Cardiac muscle cell (in vitro differentiated cells and primary cell): ENCODE measurements around the gene CYP2S1. TPM values are rescaled to one million over a fixed set of nuclear protein-coding genes. Genes with fewer than 3 reads are reported as not detected.
A peak's percentile ranks its signal among the peaks of the same experiment; 100 is the strongest.
"Not testable (repeated sequence)": the region's sequence is repeated elsewhere in the genome, so short reads cannot be mapped to it uniquely, and the experiment has no call there.

Experiments
- DNase-seq, 2 donors: peaks; one replicate each; pipeline versions ENCODE4 v3.0.0 to v3.0.0-alpha.2; 2010 to 2017; ENCODE audit warnings: low read depth in 1 of 2, low spot score in 1 of 2
- H3K27ac ChIP-seq: fragments of 200-600 bp; sonication (generic); 2 replicates; pipeline ENCODE4 v1.5.1; 2016
- H3K27me3 ChIP-seq: fragments of 200-600 bp; sonication (generic); 2 replicates; pipeline ENCODE4 v1.6.0; 2016; ENCODE audit warnings: control low read depth
- H3K36me3 ChIP-seq: fragments of 200-600 bp; sonication (generic); 2 replicates; pipeline ENCODE4 v1.5.1; 2016; ENCODE audit warnings: control low read depth
- H3K4me1 ChIP-seq: fragments of 200-600 bp; sonication (generic); 2 replicates; pipeline ENCODE4 v1.8.1; 2017; ENCODE audit warnings: low read depth, mild to moderate bottlenecking, mixed run types
- H3K4me3 ChIP-seq: fragments of 200-600 bp; sonication (generic); 2 replicates; pipeline ENCODE4 v1.5.1; 2016; ENCODE audit warnings: mild to moderate bottlenecking
- H3K9me3 ChIP-seq: fragments of 200-600 bp; sonication (generic); 2 replicates; pipeline ENCODE4 v1.5.1; 2017; ENCODE audit warnings: low read depth, mild to moderate bottlenecking, control low read depth
- CTCF ChIP-seq: IDR thresholded peaks from 2 replicates; pipeline ENCODE4 v1.5.1; 2012; ENCODE audit warnings: low read depth, mild to moderate bottlenecking, low read length
- polyA plus RNA-seq: library from polyadenylated mRNA; unstranded; fragments of >200 nt; fragmentation: Nextera tagmentation; extraction: Ambion mirVana; gene quantifications from 2 replicates; pipeline ENCODE4 v1.2.1, GENCODE V29; 2016
- total RNA-seq: library from RNA; depleted of rRNA; stranded (reverse); fragments of >200 nt; gene quantifications from 2 replicates; pipeline ENCODE4 v1.2.3, GENCODE V29; 2016

The CYP2S1 gene
- total and polyA plus RNA-seq, 2 experiments from 2014 or later = 1.8 to 2.3 TPM

GRCh38 chr19:41225238-41226052 is 32.4 kb downstream of the CYP2S1 start:
- Histone ChIP-seq H3K4me3 (peak overlapping the region; percentile 20), H3K4me1 (peaks cover 13% of the 10 kb centered on the region), H3K27ac (peak overlapping the region; percentile 77), H3K36me3 (no peaks in the 10 kb centered on the region), H3K27me3 (no peaks in the 10 kb centered on the region), H3K9me3 (no peaks in the 10 kb centered on the region)
- DNase-seq = peak; percentile 28 to 98
- TF ChIP-seq CTCF = no peak

- peak; percentile 63 to 93 for DNase-seq
- TF ChIP-seq CTCF = no peak
- Histone ChIP-seq H3K4me1 (peaks cover 13% of the 10 kb centered on the region), H3K36me3 (no peaks in the 10 kb centered on the region), H3K27me3 (no peaks in the 10 kb centered on the region), H3K9me3 (no peaks in the 10 kb centered on the region), H3K4me3 (peak overlapping the region; percentile 20), H3K27ac (peak overlapping the region; percentile 77)
Measured at GRCh38 chr19:41226053-41226873, 33.2 kb downstream of the CYP2S1 start.

GRCh38 chr19:41226874-41227390 is 33.9 kb downstream of the CYP2S1 start:
- no peaks in the 10 kb centered on the region for H3K27me3 ChIP-seq
- peak overlapping the region; percentile 77 for H3K27ac ChIP-seq
- no peaks in the 10 kb centered on the region for H3K36me3 ChIP-seq
- no peaks in the 10 kb centered on the region for H3K9me3 ChIP-seq
- peaks cover 13% of the 10 kb centered on the region for H3K4me1 ChIP-seq
- TF ChIP-seq CTCF = no peak
- no peak for DNase-seq
- H3K4me3 ChIP-seq = no peak overlapping the region

- Histone ChIP-seq H3K9me3 (no peaks in the 10 kb centered on the region), H3K27me3 (no peaks in the 10 kb centered on the region), H3K36me3 (peaks cover 2% of the 10 kb centered on the region), H3K4me3 (no peak overlapping the region), H3K27ac (no peak overlapping the region), H3K4me1 (peaks cover 13% of the 10 kb centered on the region)
- TF ChIP-seq CTCF = no peak
- DNase-seq = no peak
Measured at GRCh38 chr19:41228486-41228885, 35.5 kb downstream of the CYP2S1 start.

- not testable (repeated sequence) for H3K9me3 ChIP-seq, H3K27me3 ChIP-seq, H3K27ac ChIP-seq, H3K4me3 ChIP-seq, H3K36me3 ChIP-seq
- DNase-seq = peak in 1 of 2 donors; percentile 31
- H3K4me1 ChIP-seq = peaks cover 13% of the 10 kb centered on the region
Measured at GRCh38 chr19:41229338-41229737, 36.3 kb downstream of the CYP2S1 start.
